Panc1 (cell line): ENCODE measurements around the gene ZCCHC3.

ENCODE experiments used
- CTCF ChIP-seq: fragments of 450-650 bp; IDR thresholded peaks from 2 replicates; pipeline ENCODE4 v1.5.1; 2017; ENCODE audit warnings: mild to moderate bottlenecking
- POLR2AphosphoS5 ChIP-seq: IDR thresholded peaks from 2 replicates; pipeline ENCODE4 v1.6.1; 2012; ENCODE audit warnings: mild to moderate bottlenecking, low read depth, low read length, moderate library complexity
- REST ChIP-seq, 2 experiments: IDR thresholded peaks; 2 replicates each; pipeline ENCODE4 v1.6.1; 2011 to 2012; ENCODE audit warnings: low read depth in 2 of 2, control low read depth in 1 of 2, low read length in 1 of 2, mild to moderate bottlenecking in 1 of 2, moderate library complexity in 1 of 2; ENCODE audit not compliant: insufficient read depth in 1 of 2

- TF ChIP-seq REST (IDR thresholded peaks at IDR 0.05; ENCODE audit: insufficient read depth in 1 of 2, low read depth in 2 of 2, low read length in 1 of 2) (no peak), CTCF (no peak), POLR2AphosphoS5 (peak; percentile 55; the same call in 1 of the 2 replicates)
These were observed 27.9 kb downstream of the ZCCHC3 start, which contains the start of gene SOX12 for GRCh38 chr20:325045-325888.
